ENCODE measurements around the gene PCNX2. TPM values are rescaled to one million over a fixed set of nuclear protein-coding genes. Genes with fewer than 3 reads are reported as not detected.

PCNX2 gene
- total RNA-seq, 1 experiment from 2014 or later = 9.1 TPM

DNA sequence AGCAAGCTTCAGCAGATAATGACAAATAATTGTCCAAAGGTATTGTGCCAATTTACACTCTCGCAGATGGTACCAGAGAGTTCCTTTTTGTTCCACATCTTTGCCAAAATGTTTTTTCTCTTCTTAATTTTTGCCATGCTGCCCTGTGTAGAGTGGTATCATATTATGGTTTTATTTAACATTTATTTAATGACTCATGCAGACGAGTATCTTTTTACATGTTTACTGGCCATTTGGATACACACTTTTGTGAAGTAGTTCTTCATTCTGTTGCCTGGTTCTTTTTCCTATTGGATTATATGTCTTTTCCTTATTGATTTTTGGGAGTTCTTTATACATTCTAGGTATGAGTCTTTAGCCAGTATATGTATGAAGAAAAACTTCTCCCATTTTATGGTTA lies 151.1 kb downstream of the PCNX2 start:
- Histone ChIP-seq H3K4me1 (ENCODE audit: insufficient read depth, low read length, poor library complexity, severe bottlenecking) (peaks cover 3% of the 10 kb centered on the region), H3K9me3 (ENCODE audit: low read depth, low read length, poor library complexity, severe bottlenecking) (no peaks in the 10 kb centered on the region), H3K36me3 (ENCODE audit: insufficient read depth, low read length, poor library complexity, severe bottlenecking) (no peaks in the 10 kb centered on the region), H3K4me3 (ENCODE audit: low read depth, low read length, poor library complexity, severe bottlenecking) (no peak overlapping the region), H3K27me3 (replicated peaks; ENCODE audit: insufficient read depth, low read depth, low read length, poor library complexity) (no peaks in the 10 kb centered on the region), H3K27ac (ENCODE audit: low read depth, low read length, poor library complexity, severe bottlenecking) (no peak overlapping the region)
- no peak for DNase-seq (ENCODE audit: low spot score)
- intact Hi-C loops (cut with micrococcal nuclease; ENCODE audit: unreplicated experiment) = no loop called here
- no peak for TF ChIP-seq EZH2 (IDR thresholded peaks at IDR 0.05; ENCODE audit: borderline replicate concordance, low read depth, low read length, poor library complexity, severe bottlenecking)
- TF ChIP-seq, protein P1, sequence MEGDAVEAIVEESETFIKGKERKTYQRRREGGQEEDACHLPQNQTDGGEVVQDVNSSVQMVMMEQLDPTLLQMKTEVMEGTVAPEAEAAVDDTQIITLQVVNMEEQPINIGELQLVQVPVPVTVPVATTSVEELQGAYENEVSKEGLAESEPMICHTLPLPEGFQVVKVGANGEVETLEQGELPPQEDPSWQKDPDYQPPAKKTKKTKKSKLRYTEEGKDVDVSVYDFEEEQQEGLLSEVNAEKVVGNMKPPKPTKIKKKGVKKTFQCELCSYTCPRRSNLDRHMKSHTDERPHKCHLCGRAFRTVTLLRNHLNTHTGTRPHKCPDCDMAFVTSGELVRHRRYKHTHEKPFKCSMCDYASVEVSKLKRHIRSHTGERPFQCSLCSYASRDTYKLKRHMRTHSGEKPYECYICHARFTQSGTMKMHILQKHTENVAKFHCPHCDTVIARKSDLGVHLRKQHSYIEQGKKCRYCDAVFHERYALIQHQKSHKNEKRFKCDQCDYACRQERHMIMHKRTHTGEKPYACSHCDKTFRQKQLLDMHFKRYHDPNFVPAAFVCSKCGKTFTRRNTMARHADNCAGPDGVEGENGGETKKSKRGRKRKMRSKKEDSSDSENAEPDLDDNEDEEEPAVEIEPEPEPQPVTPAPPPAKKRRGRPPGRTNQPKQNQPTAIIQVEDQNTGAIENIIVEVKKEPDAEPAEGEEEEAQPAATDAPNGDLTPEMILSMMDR (conservative IDR thresholded peaks at IDR 0.05; ENCODE audit: low read depth, low read length) = no peak
- POLR2A ChIA-PET (ENCODE audit: low non-redundant PET) = no interaction called here
- CTCF ChIA-PET = no interaction called here
- no TSS peak for BruUV-seq (replicated peaks)

DNA sequence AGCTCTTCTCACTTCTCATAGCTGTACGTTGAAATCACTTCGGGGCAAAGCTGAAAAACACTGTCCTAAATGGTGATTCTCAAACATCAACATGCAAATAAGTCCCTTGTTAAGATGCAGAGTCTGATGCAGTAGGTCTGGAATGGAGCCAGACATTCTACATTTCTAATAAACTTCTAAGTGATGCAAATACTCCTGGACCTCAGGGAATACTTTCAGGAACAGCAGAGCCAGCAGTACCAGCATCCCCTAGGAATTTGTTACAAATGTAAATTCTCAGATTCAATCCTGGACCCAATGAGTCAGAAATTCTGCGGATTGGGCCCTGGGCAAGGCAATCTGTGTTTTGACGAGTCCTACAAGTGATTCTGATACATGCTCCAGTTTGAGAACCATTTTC lies 152.3 kb downstream of the PCNX2 start:
- H3K4me1 ChIP-seq (ENCODE audit: insufficient read depth, low read length, poor library complexity, severe bottlenecking) = peaks cover 3% of the 10 kb centered on the region
- no TSS peak for BruUV-seq (replicated peaks)
- no peaks in the 10 kb centered on the region for H3K36me3 ChIP-seq (ENCODE audit: insufficient read depth, low read length, poor library complexity, severe bottlenecking)
- ChIA-PET POLR2A (ENCODE audit: low non-redundant PET) (no interaction called here), CTCF (no interaction called here)
- H3K27me3 ChIP-seq (replicated peaks; ENCODE audit: insufficient read depth, low read depth, low read length, poor library complexity) = no peaks in the 10 kb centered on the region
- no peaks in the 10 kb centered on the region for H3K9me3 ChIP-seq (ENCODE audit: low read depth, low read length, poor library complexity, severe bottlenecking)
- H3K4me3 ChIP-seq (ENCODE audit: low read depth, low read length, poor library complexity, severe bottlenecking) = no peak overlapping the region
- peak; percentile 42 for DNase-seq (ENCODE audit: low spot score)
- no peak overlapping the region for H3K27ac ChIP-seq (ENCODE audit: low read depth, low read length, poor library complexity, severe bottlenecking)
- no peak for TF ChIP-seq EZH2 (IDR thresholded peaks at IDR 0.05; ENCODE audit: borderline replicate concordance, low read depth, low read length, poor library complexity, severe bottlenecking)
- TF ChIP-seq, protein P1 (conservative IDR thresholded peaks at IDR 0.05; ENCODE audit: low read depth, low read length) = no peak
- intact Hi-C loops (cut with micrococcal nuclease; ENCODE audit: unreplicated experiment) = no loop called here

DNA sequence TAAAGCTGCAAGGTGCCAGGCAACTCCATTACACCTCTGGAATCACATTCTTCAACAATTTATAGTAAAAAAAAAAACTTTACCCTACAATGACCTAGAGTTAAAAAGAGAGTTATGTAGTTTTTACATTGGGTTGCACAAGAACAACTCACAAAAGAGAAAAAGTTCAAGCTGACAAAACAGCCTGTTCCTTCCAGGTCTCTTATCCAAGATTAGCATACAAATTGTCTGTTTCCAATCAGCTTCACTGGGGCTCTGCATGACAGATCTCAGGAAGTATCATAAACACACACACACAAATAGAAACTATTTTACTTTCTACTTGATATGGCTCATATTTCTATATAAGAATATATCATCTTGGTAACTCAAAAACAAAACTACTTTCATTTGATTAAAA lies 154.6 kb downstream of the PCNX2 start:
- H3K27me3 ChIP-seq (replicated peaks; ENCODE audit: insufficient read depth, low read depth, low read length, poor library complexity) = no peaks in the 10 kb centered on the region
- H3K36me3 ChIP-seq (ENCODE audit: insufficient read depth, low read length, poor library complexity, severe bottlenecking) = no peaks in the 10 kb centered on the region
- H3K27ac ChIP-seq (ENCODE audit: low read depth, low read length, poor library complexity, severe bottlenecking) = no peak overlapping the region
- POLR2A ChIA-PET (ENCODE audit: low non-redundant PET) = no interaction called here
- CTCF ChIA-PET = no interaction called here
- intact Hi-C loops (cut with micrococcal nuclease; ENCODE audit: unreplicated experiment) = no loop called here
- TF ChIP-seq EZH2 (IDR thresholded peaks at IDR 0.05; ENCODE audit: borderline replicate concordance, low read depth, low read length, poor library complexity, severe bottlenecking) = no peak
- TF ChIP-seq, protein P1 (conservative IDR thresholded peaks at IDR 0.05; ENCODE audit: low read depth, low read length) = no peak
- no peaks in the 10 kb centered on the region for H3K9me3 ChIP-seq (ENCODE audit: low read depth, low read length, poor library complexity, severe bottlenecking)
- no peak for DNase-seq (ENCODE audit: low spot score)
- BruUV-seq (replicated peaks) = no TSS peak
- peaks cover 3% of the 10 kb centered on the region for H3K4me1 ChIP-seq (ENCODE audit: insufficient read depth, low read length, poor library complexity, severe bottlenecking)
- no peak overlapping the region for H3K4me3 ChIP-seq (ENCODE audit: low read depth, low read length, poor library complexity, severe bottlenecking)
